ENCODE data around the gene ZNF335.
A peak's percentile ranks its signal among the peaks of the same experiment; 100 is the strongest.

The ZNF335 gene

GRCh38 chr20:46011631-46012482 is 39.9 kb upstream of the ZNF335 start:
- Histone ChIP-seq H3K27me3 (ENCODE audit: control insufficient read depth in 5 of 5, insufficient read depth in 4 of 5, low read length in 5 of 5) (peaks cover 33 to 72% (median 61%) of the 10 kb centered on the region in 5 donors), H3K27ac (ENCODE audit: low read depth, low read length) (no peak overlapping the region), H3K9me3 (ENCODE audit: control insufficient read depth in 5 of 5, low read length in 5 of 5) (no peaks in the 10 kb centered on the region), H3K36me3 (ENCODE audit: control insufficient read depth in 5 of 5, insufficient read depth in 5 of 5, low read length in 5 of 5) (no peaks in the 10 kb centered on the region), H3K9ac (ENCODE audit: low read length in 5 of 5) (no peak overlapping the region), H3K4me1 (ENCODE audit: control insufficient read depth in 5 of 5, insufficient read depth in 5 of 5, low read length in 5 of 5) (peaks cover 0 to 48% (median 17%) of the 10 kb centered on the region in 5 donors), H3K4me3 (ENCODE audit: low read depth in 1 of 5, low read length in 5 of 5) (no peak overlapping the region)

DNA sequence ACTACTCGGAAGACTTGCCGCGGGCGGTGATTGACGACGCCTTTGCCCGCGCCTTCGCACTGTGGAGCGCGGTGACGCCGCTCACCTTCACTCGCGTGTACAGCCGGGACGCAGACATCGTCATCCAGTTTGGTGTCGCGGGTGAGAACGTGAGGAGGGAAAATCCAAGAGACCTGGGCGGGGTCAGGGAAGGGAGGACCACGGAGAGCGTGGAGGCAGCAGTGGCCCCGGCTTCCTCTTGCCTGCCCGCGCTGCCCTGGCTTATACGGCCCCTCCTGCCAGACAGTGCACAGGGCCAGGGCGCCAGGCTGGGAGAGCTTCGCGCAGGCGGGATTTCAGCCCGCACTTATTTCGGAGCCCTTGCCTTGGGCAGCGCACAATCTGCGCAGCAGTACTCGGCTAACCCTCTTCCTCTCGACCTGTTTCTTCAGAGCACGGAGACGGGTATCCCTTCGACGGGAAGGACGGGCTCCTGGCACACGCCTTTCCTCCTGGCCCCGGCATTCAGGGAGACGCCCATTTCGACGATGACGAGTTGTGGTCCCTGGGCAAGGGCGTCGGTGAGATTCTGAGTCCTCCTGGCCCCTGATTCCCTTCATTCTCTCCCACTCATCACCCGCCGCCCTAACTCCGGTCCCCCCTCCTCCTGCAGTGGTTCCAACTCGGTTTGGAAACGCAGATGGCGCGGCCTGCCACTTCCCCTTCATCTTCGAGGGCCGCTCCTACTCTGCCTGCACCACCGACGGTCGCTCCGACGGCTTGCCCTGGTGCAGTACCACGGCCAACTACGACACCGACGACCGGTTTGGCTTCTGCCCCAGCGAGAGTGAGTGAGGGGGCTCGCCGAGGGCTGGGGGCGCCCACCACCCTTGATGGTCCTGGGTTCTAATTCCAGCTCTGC is 38.7 kb upstream of the ZNF335 start:
- Histone ChIP-seq H3K4me3 (ENCODE audit: low read depth in 1 of 5, low read length in 5 of 5) (peak overlapping the region in 3 of 5 donors; percentile 13 to 47 (median 19)), H3K27me3 (ENCODE audit: control insufficient read depth in 5 of 5, insufficient read depth in 4 of 5, low read length in 5 of 5) (peaks cover 35 to 71% (median 63%) of the 10 kb centered on the region in 5 donors), H3K9ac (ENCODE audit: low read length in 5 of 5) (no peak overlapping the region), H3K9me3 (ENCODE audit: control insufficient read depth in 5 of 5, low read length in 5 of 5) (no peaks in the 10 kb centered on the region), H3K4me1 (ENCODE audit: control insufficient read depth in 5 of 5, insufficient read depth in 5 of 5, low read length in 5 of 5) (peaks cover 0 to 53% (median 17%) of the 10 kb centered on the region in 5 donors), H3K36me3 (ENCODE audit: control insufficient read depth in 5 of 5, insufficient read depth in 5 of 5, low read length in 5 of 5) (no peaks in the 10 kb centered on the region), H3K27ac (ENCODE audit: low read depth, low read length) (no peak overlapping the region)

- Histone ChIP-seq H3K9me3 (ENCODE audit: control insufficient read depth in 5 of 5, low read length in 5 of 5) (no peaks in the 10 kb centered on the region), H3K4me3 (ENCODE audit: low read depth in 1 of 5, low read length in 5 of 5) (peak overlapping the region in 1 of 5 donors; percentile 47), H3K9ac (ENCODE audit: low read length in 5 of 5) (no peak overlapping the region), H3K36me3 (ENCODE audit: control insufficient read depth in 5 of 5, insufficient read depth in 5 of 5, low read length in 5 of 5) (no peaks in the 10 kb centered on the region), H3K27me3 (ENCODE audit: control insufficient read depth in 5 of 5, insufficient read depth in 4 of 5, low read length in 5 of 5) (peaks cover 35 to 73% (median 63%) of the 10 kb centered on the region in 5 donors), H3K27ac (ENCODE audit: low read depth, low read length) (no peak overlapping the region), H3K4me1 (ENCODE audit: control insufficient read depth in 5 of 5, insufficient read depth in 5 of 5, low read length in 5 of 5) (peaks cover 0 to 61% (median 20%) of the 10 kb centered on the region in 5 donors)
Observed at GRCh38 chr20:46009816-46010215, 37.8 kb upstream of the ZNF335 start.

GRCh38 chr20:46007671-46008070 is 35.7 kb upstream of the ZNF335 start:
- Histone ChIP-seq H3K4me1 (ENCODE audit: control insufficient read depth in 5 of 5, insufficient read depth in 5 of 5, low read length in 5 of 5) (peaks cover 0 to 62% (median 19%) of the 10 kb centered on the region in 5 donors), H3K9me3 (ENCODE audit: control insufficient read depth in 5 of 5, low read length in 5 of 5) (no peaks in the 10 kb centered on the region), H3K9ac (ENCODE audit: low read length in 5 of 5) (no peak overlapping the region), H3K36me3 (ENCODE audit: control insufficient read depth in 5 of 5, insufficient read depth in 5 of 5, low read length in 5 of 5) (no peaks in the 10 kb centered on the region), H3K27ac (ENCODE audit: low read depth, low read length) (no peak overlapping the region), H3K4me3 (ENCODE audit: low read depth in 1 of 5, low read length in 5 of 5) (no peak overlapping the region), H3K27me3 (ENCODE audit: control insufficient read depth in 5 of 5, insufficient read depth in 4 of 5, low read length in 5 of 5) (peaks cover 35 to 57% (median 47%) of the 10 kb centered on the region in 5 donors)

DNA sequence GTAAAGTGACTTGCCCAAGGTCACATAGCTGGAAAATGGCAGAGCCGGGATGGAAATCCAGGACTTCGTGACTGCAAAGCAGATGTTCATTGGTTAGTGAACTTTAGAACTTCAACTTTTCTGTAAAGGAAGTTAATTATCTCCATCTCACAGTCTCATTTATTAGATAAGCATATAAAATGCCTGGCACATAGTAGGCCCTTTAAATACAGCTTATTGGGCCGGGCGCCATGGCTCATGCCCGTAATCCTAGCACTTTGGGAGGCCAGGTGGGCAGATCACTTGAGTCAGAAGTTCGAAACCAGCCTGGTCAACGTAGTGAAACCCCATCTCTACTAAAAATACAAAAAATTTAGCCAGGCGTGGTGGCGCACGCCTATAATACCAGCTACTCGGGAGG is 35.0 kb upstream of the ZNF335 start:
- Histone ChIP-seq H3K4me1 (ENCODE audit: control insufficient read depth in 5 of 5, insufficient read depth in 5 of 5, low read length in 5 of 5) (peaks cover 0 to 58% (median 19%) of the 10 kb centered on the region in 5 donors), H3K36me3 (ENCODE audit: control insufficient read depth in 5 of 5, insufficient read depth in 5 of 5, low read length in 5 of 5) (no peaks in the 10 kb centered on the region), H3K9ac (ENCODE audit: low read length in 5 of 5) (no peak overlapping the region), H3K27me3 (ENCODE audit: control insufficient read depth in 5 of 5, insufficient read depth in 4 of 5, low read length in 5 of 5) (peaks cover 31 to 50% (median 40%) of the 10 kb centered on the region in 5 donors), H3K4me3 (ENCODE audit: low read depth in 1 of 5, low read length in 5 of 5) (no peak overlapping the region), H3K27ac (ENCODE audit: low read depth, low read length) (no peak overlapping the region), H3K9me3 (ENCODE audit: control insufficient read depth in 5 of 5, low read length in 5 of 5) (no peaks in the 10 kb centered on the region)

DNA sequence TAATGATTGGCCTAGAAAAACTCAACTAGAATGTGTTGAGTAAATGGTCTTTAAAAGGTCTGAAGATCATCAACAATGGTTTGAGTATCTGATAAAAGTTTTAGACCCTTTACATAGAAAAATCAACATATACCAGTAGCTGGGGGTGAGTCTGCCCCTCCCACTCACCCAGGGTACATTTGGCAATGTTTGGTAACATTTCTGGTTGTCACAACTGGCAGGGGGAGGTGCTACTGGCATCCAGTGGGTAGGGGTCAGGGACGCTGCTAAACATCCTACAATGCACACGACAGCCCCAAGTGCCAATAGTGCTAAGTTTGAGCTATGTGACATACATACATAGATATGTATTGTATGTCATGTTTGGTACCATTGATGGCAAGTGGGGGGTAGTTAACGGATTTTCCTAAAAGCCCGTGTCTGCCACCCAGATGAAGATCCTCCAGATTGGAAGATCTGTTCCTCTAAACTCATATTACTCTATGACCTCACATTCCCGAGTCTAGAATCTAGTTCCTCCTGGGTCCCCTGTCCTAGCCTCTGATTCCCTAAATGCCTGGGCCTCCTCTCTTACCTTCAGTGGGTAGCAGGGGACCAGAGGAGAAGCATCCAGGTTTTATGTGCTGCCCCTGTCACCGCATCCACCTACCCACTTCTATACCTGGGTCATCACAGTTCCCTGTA is 34.2 kb upstream of the ZNF335 start:
- no peaks in the 10 kb centered on the region for H3K36me3 ChIP-seq (ENCODE audit: control insufficient read depth in 5 of 5, insufficient read depth in 5 of 5, low read length in 5 of 5)
- no peak overlapping the region for H3K4me3 ChIP-seq (ENCODE audit: low read depth in 1 of 5, low read length in 5 of 5)
- peaks cover 23 to 42% (median 35%) of the 10 kb centered on the region in 5 donors for H3K27me3 ChIP-seq (ENCODE audit: control insufficient read depth in 5 of 5, insufficient read depth in 4 of 5, low read length in 5 of 5)
- no peaks in the 10 kb centered on the region for H3K9me3 ChIP-seq (ENCODE audit: control insufficient read depth in 5 of 5, low read length in 5 of 5)
- no peak overlapping the region for H3K27ac ChIP-seq (ENCODE audit: low read depth, low read length)
- H3K9ac ChIP-seq (ENCODE audit: low read length in 5 of 5): no peak overlapping the region
- peaks cover 0 to 56% (median 18%) of the 10 kb centered on the region in 5 donors for H3K4me1 ChIP-seq (ENCODE audit: control insufficient read depth in 5 of 5, insufficient read depth in 5 of 5, low read length in 5 of 5)

DNA sequence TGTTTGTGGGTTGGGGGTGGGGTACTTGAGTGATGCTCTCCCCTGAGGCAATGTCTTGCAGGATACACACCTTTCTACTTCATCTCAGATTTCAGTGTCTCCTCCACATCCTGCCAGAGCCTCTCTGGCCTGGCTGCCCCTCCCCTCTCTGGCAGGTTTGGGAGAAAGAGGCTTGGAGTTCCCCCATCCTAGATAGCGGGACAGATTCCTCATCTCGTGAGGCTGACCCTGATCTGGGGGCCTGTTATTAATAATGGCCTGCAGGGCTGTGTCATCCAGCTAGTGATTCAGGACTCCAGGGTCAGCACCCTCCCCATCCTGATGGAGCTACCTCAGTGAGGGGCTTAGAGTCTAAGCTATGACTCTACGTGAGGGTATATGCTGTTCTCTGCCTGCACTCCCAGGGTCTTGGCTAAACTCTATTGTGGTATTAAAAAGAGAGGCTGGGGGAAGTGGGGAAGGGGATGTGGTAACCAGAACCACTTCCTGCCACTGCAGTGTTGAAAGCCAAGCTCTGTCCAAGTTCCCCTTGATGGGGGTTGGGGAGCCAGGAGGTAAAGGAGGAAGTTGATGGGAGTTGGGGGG is 33.0 kb upstream of the ZNF335 start:
- H3K27me3 ChIP-seq (ENCODE audit: control insufficient read depth in 5 of 5, insufficient read depth in 4 of 5, low read length in 5 of 5): peaks cover 14 to 37% (median 27%) of the 10 kb centered on the region in 5 donors
- peaks cover 0 to 55% (median 20%) of the 10 kb centered on the region in 5 donors for H3K4me1 ChIP-seq (ENCODE audit: control insufficient read depth in 5 of 5, insufficient read depth in 5 of 5, low read length in 5 of 5)
- H3K27ac ChIP-seq (ENCODE audit: low read depth, low read length): no peak overlapping the region
- no peaks in the 10 kb centered on the region for H3K36me3 ChIP-seq (ENCODE audit: control insufficient read depth in 5 of 5, insufficient read depth in 5 of 5, low read length in 5 of 5)
- no peak overlapping the region for H3K9ac ChIP-seq (ENCODE audit: low read length in 5 of 5)
- no peak overlapping the region for H3K4me3 ChIP-seq (ENCODE audit: low read depth in 1 of 5, low read length in 5 of 5)
- H3K9me3 ChIP-seq (ENCODE audit: control insufficient read depth in 5 of 5, low read length in 5 of 5): no peaks in the 10 kb centered on the region

DNA sequence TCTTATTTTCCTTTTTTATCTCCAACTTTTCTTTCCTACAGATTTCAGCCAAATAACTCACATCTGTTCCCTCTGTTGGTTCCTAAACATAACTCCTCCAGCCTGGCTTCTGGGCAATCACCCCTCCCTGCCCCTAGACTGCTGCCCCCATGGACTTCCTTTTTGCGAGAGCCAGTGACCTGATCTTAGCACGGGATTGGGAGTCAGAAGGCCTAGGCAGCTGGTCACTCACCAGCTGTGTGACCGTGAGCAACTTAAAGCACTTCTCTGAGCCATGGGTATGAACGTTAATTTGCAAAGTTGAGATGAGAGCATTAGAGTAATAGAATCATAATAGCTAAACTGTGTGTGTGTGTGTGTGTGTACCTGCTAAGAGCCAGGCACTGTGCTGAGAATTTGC is 32.2 kb upstream of the ZNF335 start:
- no peak overlapping the region for H3K4me3 ChIP-seq (ENCODE audit: low read depth in 1 of 5, low read length in 5 of 5)
- H3K9ac ChIP-seq (ENCODE audit: low read length in 5 of 5): no peak overlapping the region
- no peak overlapping the region for H3K27ac ChIP-seq (ENCODE audit: low read depth, low read length)
- peaks cover 0 to 58% (median 22%) of the 10 kb centered on the region in 5 donors for H3K4me1 ChIP-seq (ENCODE audit: control insufficient read depth in 5 of 5, insufficient read depth in 5 of 5, low read length in 5 of 5)
- H3K9me3 ChIP-seq (ENCODE audit: control insufficient read depth in 5 of 5, low read length in 5 of 5): no peaks in the 10 kb centered on the region
- H3K27me3 ChIP-seq (ENCODE audit: control insufficient read depth in 5 of 5, insufficient read depth in 4 of 5, low read length in 5 of 5): peaks cover 11 to 31% (median 19%) of the 10 kb centered on the region in 5 donors
- H3K36me3 ChIP-seq (ENCODE audit: control insufficient read depth in 5 of 5, insufficient read depth in 5 of 5, low read length in 5 of 5): no peaks in the 10 kb centered on the region

GRCh38 chr20:46002008-46002407 is 30.0 kb upstream of the ZNF335 start:
- H3K4me1 ChIP-seq (ENCODE audit: control insufficient read depth in 5 of 5, insufficient read depth in 5 of 5, low read length in 5 of 5): peaks cover 0 to 55% (median 17%) of the 10 kb centered on the region in 5 donors

More at GRCh38 chr20:46002008-46002407, 30.0 kb upstream of the ZNF335 start:
- Histone ChIP-seq H3K27me3 (ENCODE audit: control insufficient read depth in 5 of 5, insufficient read depth in 4 of 5, low read length in 5 of 5) (peaks cover 6 to 26% (median 17%) of the 10 kb centered on the region in 5 donors), H3K4me3 (ENCODE audit: low read depth in 1 of 5, low read length in 5 of 5) (no peak overlapping the region), H3K9me3 (ENCODE audit: control insufficient read depth in 5 of 5, low read length in 5 of 5) (no peaks in the 10 kb centered on the region), H3K36me3 (ENCODE audit: control insufficient read depth in 5 of 5, insufficient read depth in 5 of 5, low read length in 5 of 5) (no peaks in the 10 kb centered on the region), H3K27ac (ENCODE audit: low read depth, low read length) (no peak overlapping the region), H3K9ac (ENCODE audit: low read length in 5 of 5) (no peak overlapping the region)
